HG03521 (cell line): ENCODE measurements around the gene PDE11A.
"Not testable (repeated sequence)": the region's sequence is repeated elsewhere in the genome, so short reads cannot be mapped to it uniquely, and the experiment has no call there.

Experiments
- ATAC-seq: cut with Tn5 transposase; IDR thresholded peaks from one replicate; pipeline ENCODE4 v1.9.1; 2021; ENCODE audit warnings: mild to moderate bottlenecking, moderate library complexity; ENCODE audit not compliant: unreplicated experiment

The PDE11A gene

DNA sequence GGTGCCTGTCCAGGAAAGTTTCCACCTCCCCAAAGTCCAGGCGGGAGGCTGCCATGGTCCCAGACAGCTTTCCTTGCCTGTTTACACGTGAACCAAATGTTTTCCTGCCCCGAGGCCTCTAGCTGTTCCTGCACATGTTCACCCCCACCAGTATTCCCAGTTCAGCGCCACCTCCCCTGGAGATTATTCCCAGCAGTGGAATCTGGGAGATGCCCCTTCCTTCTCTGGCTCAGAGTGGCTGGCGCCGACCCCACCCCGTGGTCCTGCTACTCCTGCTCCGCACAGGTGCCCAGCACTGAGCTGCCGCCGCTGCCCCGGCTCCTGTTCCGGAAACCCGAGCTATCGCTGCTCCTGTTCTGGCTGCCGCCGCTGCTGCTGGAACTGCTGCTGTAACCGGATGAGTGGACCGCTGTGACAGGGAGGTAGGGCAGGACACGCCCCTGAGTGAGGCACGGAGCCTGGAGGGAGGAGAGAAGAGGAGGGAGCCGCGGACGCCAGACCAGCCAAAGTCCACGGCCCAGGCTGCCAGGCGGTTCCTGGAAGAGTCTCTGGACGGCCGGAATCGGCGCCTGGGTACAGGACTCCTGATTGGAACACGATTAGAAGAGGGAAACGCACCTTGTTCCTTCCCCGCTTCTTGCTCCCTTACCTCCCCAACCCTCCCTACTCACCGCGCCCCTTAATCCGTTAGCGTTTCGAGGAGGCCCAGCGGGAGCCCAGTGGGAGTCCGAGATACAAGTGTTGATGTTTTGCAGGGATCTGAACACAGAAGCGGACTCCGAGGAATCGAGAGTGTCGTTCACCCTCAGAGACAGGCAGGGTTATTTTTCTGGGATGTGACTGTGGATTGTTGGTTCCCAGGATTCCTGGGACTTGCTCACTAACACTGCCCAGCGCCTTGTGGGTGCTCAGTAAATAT is at the start of gene PDE11A:
Gene PDE11A (minus strand): TSS at position 395 of the 919 bp plus-strand sequence. CDS start 340 bp downstream, at position 55.
- ATAC-seq = peak; percentile 61

DNA sequence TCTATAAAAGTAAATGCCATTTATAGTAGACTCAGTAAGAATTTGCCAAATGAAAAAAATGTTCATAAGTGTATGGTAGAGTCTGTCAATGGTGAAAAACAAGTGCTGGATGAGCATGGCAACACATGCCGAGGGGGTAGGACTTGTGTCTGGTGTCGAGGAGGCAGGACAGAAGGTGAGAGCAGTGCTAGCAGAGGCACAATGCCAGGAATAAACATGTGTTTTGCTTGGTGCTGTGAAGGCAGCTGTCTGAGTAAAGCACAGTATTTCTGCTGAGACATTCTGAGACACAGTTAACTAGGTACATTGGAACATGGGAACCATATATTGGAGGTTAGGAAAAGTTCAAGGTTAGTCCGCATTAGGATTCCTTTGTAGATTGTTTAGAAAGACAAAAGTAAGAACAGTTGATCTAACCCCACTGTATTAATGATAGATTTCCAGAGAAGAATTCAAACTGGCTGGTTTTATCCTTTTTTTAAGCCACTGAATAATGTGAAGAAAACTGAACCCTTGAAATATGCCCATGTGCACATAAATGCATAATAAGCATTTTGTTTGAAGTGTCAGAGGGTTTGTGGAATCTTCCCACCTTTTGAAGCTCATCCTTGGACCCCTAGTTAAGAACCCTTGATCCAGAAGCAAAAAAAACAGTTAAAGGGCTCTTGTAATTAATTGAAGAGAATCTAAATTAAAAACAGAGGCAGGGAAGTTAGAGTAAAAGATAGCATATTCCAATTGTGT is 46.8 kb upstream of the PDE11A start:
- ATAC-seq = no peak

GRCh38 chr2:178117725-178118124 is 45.1 kb upstream of the PDE11A start:
- no peak for ATAC-seq

DNA sequence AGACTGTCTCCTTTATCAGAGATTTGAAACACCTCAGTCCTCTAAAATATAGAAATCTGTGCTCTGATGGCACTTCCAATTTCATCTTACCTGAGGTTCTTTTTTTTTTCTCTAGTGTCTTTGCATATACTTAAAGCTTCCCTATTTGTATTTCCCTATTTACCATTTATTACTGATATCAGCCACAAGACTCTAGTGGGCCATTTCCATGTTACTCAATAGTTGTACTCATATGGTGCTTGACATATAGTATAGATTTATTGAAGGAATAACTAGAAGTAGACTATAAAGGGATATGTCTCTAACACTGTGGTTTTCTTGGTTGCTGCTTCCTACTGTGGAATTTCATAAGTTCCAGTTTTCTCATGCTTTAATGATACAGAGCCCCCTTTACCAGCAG is 42.7 kb upstream of the PDE11A start:
- no peak for ATAC-seq

- ATAC-seq = peak; percentile 36
Measured at GRCh38 chr2:178114462-178114861, 41.9 kb upstream of the PDE11A start.

DNA sequence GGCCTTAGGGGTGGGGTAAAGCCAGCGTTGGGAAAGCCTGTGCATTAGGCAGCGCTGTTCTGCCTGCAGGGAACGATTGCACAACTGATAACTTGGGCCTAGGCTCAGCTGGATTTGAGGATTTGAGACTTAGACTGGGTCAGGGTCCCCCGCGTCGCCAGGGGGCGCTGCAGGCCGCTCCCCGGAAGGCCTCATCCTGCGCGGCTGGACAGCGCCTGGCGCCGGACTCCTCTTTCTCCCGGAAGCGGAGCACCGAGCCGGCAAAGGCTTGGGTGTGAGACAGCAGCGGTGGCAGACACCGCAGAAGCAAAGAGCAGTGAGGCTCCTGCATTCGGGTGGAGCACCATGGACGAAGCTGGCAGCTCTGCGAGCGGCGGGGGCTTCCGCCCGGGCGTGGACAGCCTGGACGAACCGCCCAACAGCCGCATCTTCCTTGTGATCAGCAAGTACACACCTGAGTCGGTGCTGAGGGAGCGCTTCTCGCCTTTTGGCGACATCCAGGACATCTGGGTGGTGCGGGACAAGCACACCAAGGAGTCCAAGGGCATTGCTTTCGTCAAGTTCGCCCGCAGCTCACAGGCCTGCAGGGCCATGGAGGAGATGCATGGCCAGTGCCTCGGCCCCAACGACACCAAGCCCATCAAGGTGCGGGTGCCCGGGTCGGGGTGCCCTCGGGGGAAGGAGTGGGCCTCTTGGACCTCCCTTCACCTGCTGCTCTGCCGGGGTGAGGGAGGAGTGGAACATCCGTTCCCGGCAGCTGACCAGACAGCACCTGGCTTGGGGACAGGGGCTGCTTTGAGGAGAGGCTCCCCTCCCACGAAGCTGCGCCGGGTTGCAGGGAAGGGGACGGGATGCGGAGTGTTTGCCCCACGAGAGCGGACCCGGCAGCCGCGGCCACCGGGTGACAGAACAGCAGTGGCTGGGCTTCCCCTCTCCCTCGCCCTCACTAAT is 39.9 kb upstream of the PDE11A start, which contains the start of gene RBM45:
Gene RBM45 (plus strand): TSS at position 236 of the 951 bp plus-strand sequence. CDS start 110 bp downstream, at position 346.
- peak; percentile 92 for ATAC-seq

- no peak for ATAC-seq
Measured at GRCh38 chr2:178111743-178112142, 39.2 kb upstream of the PDE11A start.

DNA sequence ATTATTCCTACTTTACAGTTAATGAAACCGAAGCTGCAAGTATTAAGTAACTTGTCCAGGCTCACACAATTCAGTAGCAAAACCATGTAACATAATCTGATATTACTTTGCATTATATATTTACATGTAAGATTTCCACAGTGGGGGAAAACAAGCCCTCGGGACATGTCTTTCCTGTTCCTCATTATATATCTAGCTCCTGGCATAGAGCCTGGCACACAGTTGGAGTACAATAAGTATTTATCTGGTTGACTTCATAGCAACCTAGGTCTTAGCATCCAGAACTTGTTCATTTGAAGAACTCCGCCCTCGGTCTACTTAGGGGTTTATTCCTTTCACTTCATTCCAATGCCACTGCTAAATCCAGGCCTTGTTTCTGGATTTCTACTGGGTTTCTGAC is 38.1 kb upstream of the PDE11A start:
- ATAC-seq = no peak

GRCh38 chr2:178109813-178110212 is 37.2 kb upstream of the PDE11A start:
- no peak for ATAC-seq

GRCh38 chr2:178108176-178108575 is 35.6 kb upstream of the PDE11A start:
- no peak for ATAC-seq

GRCh38 chr2:178106053-178106452 is 33.5 kb upstream of the PDE11A start:
- ATAC-seq = no peak

DNA sequence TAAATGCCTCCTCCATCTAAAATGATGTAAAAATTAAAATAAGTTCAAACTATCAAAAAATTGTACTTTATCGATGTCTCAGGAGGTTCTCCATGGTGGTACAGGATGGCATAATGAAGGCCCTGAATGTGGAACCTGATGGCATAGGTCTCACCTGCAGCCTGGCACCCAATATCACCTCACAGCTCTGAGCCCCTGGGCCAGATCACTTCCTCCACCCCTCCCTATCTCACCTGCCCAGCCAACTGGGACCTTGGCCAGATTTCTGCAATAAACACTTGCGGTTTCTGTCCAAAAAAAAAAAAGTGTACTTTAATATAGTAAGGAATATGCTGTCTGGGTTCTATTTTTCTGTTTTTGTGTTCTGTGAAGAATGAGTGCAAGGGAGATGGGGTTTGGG is 33.0 kb upstream of the PDE11A start:
- ATAC-seq = no peak

DNA sequence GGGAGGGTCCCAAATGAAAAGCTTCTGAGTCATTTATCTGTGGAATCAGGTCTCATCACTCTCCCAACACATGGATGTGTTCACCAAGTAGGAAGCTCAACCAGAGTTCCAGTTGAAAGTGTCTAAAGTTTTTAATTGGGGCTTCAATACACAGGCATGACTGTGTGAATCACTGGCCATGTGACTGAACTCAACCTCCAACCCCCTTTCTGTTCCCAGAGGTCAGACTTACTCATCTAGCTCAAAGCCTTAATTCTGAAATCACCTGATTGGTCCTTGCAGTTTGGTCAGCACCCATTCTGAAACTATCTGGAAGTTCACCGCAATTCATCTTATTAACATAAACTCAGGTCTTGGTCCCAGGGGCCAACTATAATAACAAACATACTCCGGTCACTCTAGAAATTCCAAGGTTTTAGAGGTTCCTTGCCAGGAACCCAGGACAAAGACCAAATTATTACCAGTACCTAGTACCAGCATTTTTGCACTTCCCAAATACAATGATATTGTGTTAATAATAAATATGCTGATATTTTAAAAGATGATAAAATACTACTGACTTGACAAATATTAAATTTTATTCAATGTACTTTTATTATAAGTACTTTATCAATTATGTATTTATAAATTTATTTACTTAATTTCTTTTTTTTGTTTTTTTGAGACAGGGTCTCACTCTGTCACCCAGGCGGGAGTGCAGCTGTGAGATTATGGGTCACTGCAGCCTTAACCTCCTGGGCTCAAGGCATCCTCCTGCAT is 28.9 kb upstream of the PDE11A start:
- no peak for ATAC-seq

GRCh38 chr2:178093471-178093870 is 20.9 kb upstream of the PDE11A start:
- ATAC-seq = no peak

DNA sequence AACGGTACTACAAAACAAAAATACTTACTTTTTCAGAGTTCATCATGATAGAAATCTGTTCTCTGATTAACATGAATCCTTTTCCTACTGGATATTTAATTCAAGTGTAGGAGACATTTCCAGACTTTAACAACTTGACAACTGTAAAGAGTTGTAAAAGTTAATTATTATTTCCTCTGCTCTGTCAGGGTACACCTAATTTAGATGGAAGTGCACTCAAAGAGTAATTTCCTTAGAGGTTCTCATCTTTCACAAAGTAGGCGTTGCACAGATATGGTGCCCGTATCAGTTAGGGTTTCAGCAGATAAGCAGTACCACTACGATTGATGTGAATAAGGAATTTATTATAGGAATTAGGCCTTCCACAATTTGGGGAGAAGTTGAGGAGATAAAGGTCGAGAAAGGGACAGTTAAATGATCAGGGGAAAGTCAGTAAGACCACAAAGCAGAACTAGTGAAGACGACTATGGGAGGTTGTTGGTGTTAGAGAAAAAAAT is 16.2 kb upstream of the PDE11A start:
- no peak for ATAC-seq

- no peak for ATAC-seq
Measured at GRCh38 chr2:178084273-178084672, 11.7 kb upstream of the PDE11A start.

DNA sequence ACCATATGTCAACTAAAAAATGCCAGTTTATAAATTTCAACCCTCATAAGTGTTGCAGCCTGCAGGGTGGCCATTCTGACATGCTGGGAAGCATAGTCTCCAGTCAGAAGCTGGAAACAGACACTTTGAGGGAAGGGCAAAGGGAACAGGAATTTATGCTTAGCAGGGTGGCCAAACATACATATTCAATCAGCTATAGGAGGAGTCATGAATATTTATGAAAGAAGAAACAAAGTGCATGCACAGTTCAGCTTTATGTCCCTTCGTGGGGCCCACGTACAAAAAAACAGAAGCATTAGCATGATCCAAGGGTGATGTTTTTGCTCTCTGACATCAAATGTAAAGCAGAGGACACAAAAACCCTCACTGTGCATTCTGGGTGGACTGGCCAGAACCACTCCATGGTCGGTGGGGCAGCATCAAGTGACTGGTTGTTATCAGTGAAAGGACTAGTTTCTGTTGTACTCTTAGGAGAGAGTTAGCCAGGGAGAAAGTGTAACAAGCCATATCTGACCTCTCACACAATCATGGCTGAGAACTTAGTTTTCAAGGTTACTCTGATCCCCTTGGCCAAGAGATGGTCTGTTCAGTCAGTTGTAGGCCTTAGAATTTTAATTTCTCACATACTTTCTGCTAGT is 9.9 kb upstream of the PDE11A start:
- no peak for ATAC-seq

DNA sequence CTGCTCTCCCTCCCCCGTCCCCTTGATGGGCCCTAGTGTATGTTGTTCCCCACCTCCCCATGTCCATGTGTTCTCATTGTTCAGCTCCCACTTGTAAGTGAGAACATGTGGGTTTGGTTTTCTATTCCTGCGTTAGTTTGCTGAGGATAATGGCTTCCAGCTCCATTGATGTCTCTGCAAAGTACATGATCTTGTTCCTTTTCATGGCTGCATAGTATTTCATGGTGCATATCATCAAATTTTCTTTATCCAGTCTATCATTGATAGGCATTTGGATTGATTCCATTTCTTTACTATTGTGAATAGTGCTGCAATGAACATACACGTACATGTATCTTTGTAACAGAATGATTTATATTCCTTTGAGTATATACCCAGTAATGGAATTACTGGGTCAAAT is 6.7 kb upstream of the PDE11A start:
- ATAC-seq = not testable (repeated sequence)

- ATAC-seq = no peak
Measured at GRCh38 chr2:178076130-178076529, 3.6 kb upstream of the PDE11A start.
